K562 (cell line): Measurements from ENCODE around the gene CDCA4. TPM values are rescaled to one million over a fixed set of nuclear protein-coding genes. Genes with fewer than 3 reads are reported as not detected.

Source experiments
- ATAC-seq: fragments of 200-7000 bp; cut with Tn5 transposase; 3 replicates; pipeline ENCODE4 v1.9.1; 2020; ENCODE audit warnings: moderate library complexity
- BruUV-seq: library from RNA; stranded (reverse); fragments of 400-500 nt; replicated peaks from 2 replicates; lab custom pipeline; 2021; lab: Mats Ljungman, UMichigan
- CTCF ChIA-PET: fragments of 300-600 bp; formaldehyde crosslinking; extraction: SDS; loops from one replicate; lab custom pipeline; 2021; ENCODE audit warnings: low intra/inter-chr PET ratio; lab: Yijun Ruan, JAX
- POLR2A ChIA-PET: fragments of 300-600, 350-650 bp; sonication (Branson Sonifier 250); formaldehyde crosslinking; extraction: SDS; loops from one replicate; lab custom pipeline; 2021; ENCODE audit warnings: antibody characterized with exemption, inconsistent platforms; lab: Yijun Ruan, JAX
- DNase-seq, 4 experiments: peaks; one replicate each; pipeline versions ENCODE4 v3.0.0 to v3.0.0-alpha.2; 2011 to 2018; ENCODE audit warnings: low spot score in 3 of 4, mixed read lengths in 3 of 4; ENCODE audit errors: extremely low read depth in 1 of 4
- FAIRE-seq: peaks from 2 replicates; lab custom pipeline; 2011; peaks lifted over from hg19 to GRCh38; lab: Jason Lieb, UNC
- H2AFZ ChIP-seq: 2 replicates; pipeline ENCODE4 v1.6.0; 2011; ENCODE audit warnings: low read depth, low read length, control low read depth, inconsistent platforms
- H3K27ac ChIP-seq: fragments of 200-600 bp; 3 replicates; pipeline ENCODE4 v1.8.0; 2011; ENCODE audit warnings: low read depth, mild to moderate bottlenecking, control low read depth, inconsistent platforms, low read length, moderate library complexity, mixed read lengths; ENCODE audit errors: extremely low read depth
- H3K27me3 ChIP-seq, 2 experiments: fragments of 300-600 bp in 1 of 2; 2 replicates in 1 of 2; 3 replicates in 1 of 2; pipeline versions ENCODE4 v1.6.0 to v1.8.0; 2011; ENCODE audit warnings: inconsistent platforms in 2 of 2, low read length in 2 of 2, mild to moderate bottlenecking in 1 of 2, mixed read lengths in 1 of 2, moderate library complexity in 1 of 2; ENCODE audit not compliant: control insufficient read depth in 2 of 2, insufficient read depth in 2 of 2
- H3K36me3 ChIP-seq: fragments of 300-600 bp; 3 replicates; pipeline ENCODE4 v1.8.0; 2011; ENCODE audit warnings: mild to moderate bottlenecking, low read length, inconsistent platforms; ENCODE audit not compliant: control insufficient read depth, insufficient read depth
- H3K4me1 ChIP-seq, 2 experiments: fragments of 200-600 bp in 1 of 2; replicated peaks in 1 of 2; 2 replicates in 1 of 2; 3 replicates in 1 of 2; pipeline versions ENCODE4 v1.5.1 to v1.8.0; 2011; ENCODE audit warnings: inconsistent platforms in 2 of 2, low read length in 2 of 2, mild to moderate bottlenecking in 1 of 2, mixed read lengths in 1 of 2, moderate library complexity in 1 of 2; ENCODE audit not compliant: control insufficient read depth in 2 of 2, insufficient read depth in 2 of 2
- H3K4me2 ChIP-seq: 2 replicates; pipeline ENCODE4 v1.6.1; 2011; ENCODE audit warnings: low read length, control low read depth, inconsistent platforms, mixed read lengths; ENCODE audit not compliant: insufficient read depth
- H3K4me3 ChIP-seq: fragments of 200-600 bp; sonication (generic), shearing (Covaris generic); 2 replicates; pipeline ENCODE4 v1.5.1; 2016; ENCODE audit warnings: control low read depth, inconsistent platforms
- H3K79me2 ChIP-seq: fragments of 200-600 bp; 3 replicates; pipeline ENCODE4 v1.8.0; 2011; ENCODE audit warnings: low read length, inconsistent platforms; ENCODE audit not compliant: control insufficient read depth, insufficient read depth
- H3K9ac ChIP-seq, 2 experiments: 2 replicates each; pipeline versions ENCODE4 v1.6.0 to v1.6.1; 2011; ENCODE audit warnings: low read depth in 2 of 2, low read length in 2 of 2, control low read depth in 1 of 2, inconsistent platforms in 1 of 2, mild to moderate bottlenecking in 1 of 2, mixed read lengths in 1 of 2; ENCODE audit not compliant: insufficient read depth in 1 of 2
- H3K9me1 ChIP-seq: one replicate; pipeline ENCODE4 v1.6.0; 2011; ENCODE audit warnings: inconsistent platforms, mild to moderate bottlenecking, low read length, moderate library complexity; ENCODE audit not compliant: control insufficient read depth, insufficient read depth
- H3K9me3 ChIP-seq: replicated peaks from 2 replicates; pipeline ENCODE4 v1.5.1; 2011; ENCODE audit warnings: low read depth, low read length, inconsistent platforms; ENCODE audit not compliant: control insufficient read depth, insufficient read depth
- H4K20me1 ChIP-seq: replicated peaks from 2 replicates; pipeline ENCODE4 v1.6.1; 2011; ENCODE audit warnings: low read length, inconsistent platforms, mixed read lengths; ENCODE audit not compliant: control insufficient read depth, insufficient read depth
- IRF2 ChIP-seq: sonication (generic); formaldehyde crosslinking; IDR thresholded peaks from 2 replicates; pipeline ENCODE4 v1.8.1; 2022; ENCODE audit warnings: mild to moderate bottlenecking, missing genetic modification reagents
- POLR2G ChIP-seq: fragments of 200-400 bp; formaldehyde crosslinking; IDR thresholded peaks from 2 replicates; pipeline ENCODE4 v1.6.1; 2017; ENCODE audit warnings: low read depth, mild to moderate bottlenecking, antibody characterized with exemption, low read length, moderate library complexity
- RBFOX2 ChIP-seq: fragments of 200-400 bp; formaldehyde crosslinking; IDR thresholded peaks from 2 replicates; pipeline ENCODE4 v1.6.1; 2017; ENCODE audit warnings: low read depth, mild to moderate bottlenecking, low read length, moderate library complexity
- SUPT5H ChIP-seq: fragments of 450-650 bp; IDR thresholded peaks from 2 replicates; pipeline ENCODE4 v1.6.1; 2016
- WGBS: fragments of 100-300 bp; shearing (Covaris generic); methylation state at CpG from one replicate; pipeline ENCODE4 v1.1.6; 2016; ENCODE audit warnings: low coverage, mixed read lengths; ENCODE audit not compliant: insufficient coverage; ENCODE audit errors: missing lambda C conversion rate; 5-methylcytosine and 5-hydroxymethylcytosine counted together
- in situ Hi-C: fragments of 300-500 bp; cut with MboI; formaldehyde crosslinking; loops from 4 replicates; pipeline ENCODE4 v1.15.0; 2018; ENCODE audit warnings: inconsistent platforms, mixed read lengths
- intact Hi-C: fragments of 100-400 bp; cut with micrococcal nuclease; formaldehyde crosslinking; loops from 2 replicates; pipeline ENCODE4 v1.14.2; 2022
- polyA plus RNA-seq, 8 experiments: library from polyadenylated mRNA; depleted of rRNA in 4 of 8; stranded (reverse) in 5 of 8; unstranded in 3 of 8; fragments of >200 nt; fragmentation: Nextera tagmentation in 2 of 8; fragmentation: Illumina TruSeq in 1 of 8; extraction: Ambion mirVana in 2 of 8; extraction: Trizol in 1 of 8; gene quantifications; 2 replicates each; pipeline versions ENCODE4 v1.2.1 to v1.2.3, GENCODE V29; 2011 to 2014; ENCODE audit warnings: inconsistent platforms in 1 of 8, missing spikeins in 1 of 8
- total RNA-seq, 7 experiments: library from RNA; depleted of rRNA in 6 of 7; stranded (reverse); fragments of >200 nt in 6 of 7; fragmentation: Illumina TruSeq in 2 of 7; extraction: Trizol in 2 of 7; gene quantifications; 2 replicates each; pipeline versions ENCODE4 v1.2.1 to v1.2.3, GENCODE V29; 2011 to 2021; ENCODE audit warnings: low replicate concordance in 1 of 7
- TF ChIP-seq, protein P1 (sequence below): sonication (generic); formaldehyde crosslinking; IDR thresholded peaks from 2 replicates; pipeline ENCODE4 v1.8.1; 2023; ENCODE audit warnings: mild to moderate bottlenecking, missing genetic modification reagents

The CDCA4 gene
- total and polyA plus RNA-seq, 9 of the 15 experiments (the other 6 are each of a cell fraction or from before 2014, with no cell fraction given), result 6.6 to 44.2 (median 23.0) TPM

DNA sequence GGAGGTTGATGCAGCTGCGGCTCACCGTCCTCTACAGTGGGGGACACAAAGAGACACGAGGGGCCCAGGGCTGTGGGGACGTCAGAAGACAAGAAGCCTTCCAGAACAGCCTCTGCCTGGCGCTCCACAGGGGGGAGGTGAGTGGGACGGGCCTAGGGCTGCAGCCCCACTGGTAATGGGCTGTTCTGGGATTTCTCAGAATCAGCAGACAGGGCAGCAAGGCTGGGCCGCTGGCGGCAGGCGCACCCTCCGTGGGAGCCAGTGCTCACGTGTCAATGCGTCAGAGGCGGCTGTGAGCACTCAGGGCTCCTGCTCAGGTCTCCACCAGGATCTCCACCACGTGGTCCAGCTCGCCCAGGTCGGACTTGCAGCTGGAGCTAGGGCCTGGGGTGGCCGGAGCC is 10.0 kb downstream of the CDCA4 start:
- H3K36me3 ChIP-seq, result peaks cover 61% of the 10 kb centered on the region; the same call in 2 of the 3 replicates
- no peaks in the 10 kb centered on the region for H3K27me3 ChIP-seq
- H3K27ac ChIP-seq, result no peak overlapping the region
- ChIA-PET CTCF (no interaction called here), POLR2A (interaction anchor here (0.6 to 2.8 kb wide), 3 partner anchors 9 to 505 kb away, joined by 3 to 16 read pairs (median 3); partner anchors contain the start of gene CDCA4)
- no peak overlapping the region for H3K4me3 ChIP-seq
- H3K9me1 ChIP-seq, result no peaks in the 10 kb centered on the region
- in situ Hi-C loops, result no loop called here
- peaks cover 38% of the 10 kb centered on the region for H4K20me1 ChIP-seq
- 81% methylated on average over 13 of the region's 17 CpGs for WGBS
- DNase-seq, result no peak
- BruUV-seq, result no TSS peak
- H3K4me2 ChIP-seq, result no peak overlapping the region
- H3K9me3 ChIP-seq, result no peaks in the 10 kb centered on the region
- TF ChIP-seq RBFOX2 (peak; percentile 18), SUPT5H (no peak), POLR2G (peak; percentile 15; the same call in 1 of the 2 replicates), IRF2 (CRISPR knock-in tag) (no peak)
- TF ChIP-seq, protein P1, sequence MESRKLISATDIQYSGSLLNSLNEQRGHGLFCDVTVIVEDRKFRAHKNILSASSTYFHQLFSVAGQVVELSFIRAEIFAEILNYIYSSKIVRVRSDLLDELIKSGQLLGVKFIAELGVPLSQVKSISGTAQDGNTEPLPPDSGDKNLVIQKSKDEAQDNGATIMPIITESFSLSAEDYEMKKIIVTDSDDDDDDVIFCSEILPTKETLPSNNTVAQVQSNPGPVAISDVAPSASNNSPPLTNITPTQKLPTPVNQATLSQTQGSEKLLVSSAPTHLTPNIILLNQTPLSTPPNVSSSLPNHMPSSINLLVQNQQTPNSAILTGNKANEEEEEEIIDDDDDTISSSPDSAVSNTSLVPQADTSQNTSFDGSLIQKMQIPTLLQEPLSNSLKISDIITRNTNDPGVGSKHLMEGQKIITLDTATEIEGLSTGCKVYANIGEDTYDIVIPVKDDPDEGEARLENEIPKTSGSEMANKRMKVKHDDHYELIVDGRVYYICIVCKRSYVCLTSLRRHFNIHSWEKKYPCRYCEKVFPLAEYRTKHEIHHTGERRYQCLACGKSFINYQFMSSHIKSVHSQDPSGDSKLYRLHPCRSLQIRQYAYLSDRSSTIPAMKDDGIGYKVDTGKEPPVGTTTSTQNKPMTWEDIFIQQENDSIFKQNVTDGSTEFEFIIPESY (CRISPR knock-in tag), result peak; percentile 51; the same call in 1 of the 2 replicates
- TF ChIP-seq, all 486 proteins: peak for 3
- Histone ChIP-seq H3K79me2 (peaks cover 68% of the 10 kb centered on the region), H2AFZ (no peak overlapping the region), H3K4me1 (peaks cover 10 to 23% of the 10 kb centered on the region in 2 experiments; a peak in 4 of 5 replicates), H3K9ac (peak overlapping the region in 1 of 2 experiments; percentile 35; a peak in 1 of 4 replicates)
- intact Hi-C loops, result no loop called here
- FAIRE-seq, result no peak
- no peak for ATAC-seq
